Measurements from ENCODE around the gene SLC35D1.
"Not testable (repeated sequence)": the region's sequence is repeated elsewhere in the genome, so short reads cannot be mapped to it uniquely, and the experiment has no call there.

SLC35D1 gene

DNA sequence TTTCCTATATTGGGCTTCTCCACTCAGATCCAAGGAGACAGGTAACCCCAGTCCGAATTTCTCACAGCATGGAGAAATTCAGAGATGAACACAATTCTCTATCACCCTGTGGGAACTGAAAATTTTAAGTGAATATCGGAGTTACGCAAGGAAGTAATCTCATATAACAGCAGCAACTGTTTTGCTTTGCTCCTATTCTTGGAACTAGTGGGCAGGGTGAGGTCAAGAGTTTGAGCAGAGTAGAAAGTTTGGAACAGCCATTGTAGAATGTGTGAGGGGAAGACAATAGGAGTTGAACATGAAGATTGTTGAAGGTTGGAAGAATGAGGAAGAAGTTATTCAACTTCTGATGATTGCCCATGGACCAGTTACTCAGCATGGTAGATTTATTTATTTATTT, 24.3 kb upstream of the SLC35D1 start:
- Histone ChIP-seq H4K20me1 (no peaks in the 10 kb centered on the region), H3K9me3 (replicated peaks in 1 of 11) (peaks cover 0 to 14% (median 8%) of the 10 kb centered on the region in 11 experiments; a peak in 14 of 22 replicates), H3K9ac (no peak overlapping the region)

DNA sequence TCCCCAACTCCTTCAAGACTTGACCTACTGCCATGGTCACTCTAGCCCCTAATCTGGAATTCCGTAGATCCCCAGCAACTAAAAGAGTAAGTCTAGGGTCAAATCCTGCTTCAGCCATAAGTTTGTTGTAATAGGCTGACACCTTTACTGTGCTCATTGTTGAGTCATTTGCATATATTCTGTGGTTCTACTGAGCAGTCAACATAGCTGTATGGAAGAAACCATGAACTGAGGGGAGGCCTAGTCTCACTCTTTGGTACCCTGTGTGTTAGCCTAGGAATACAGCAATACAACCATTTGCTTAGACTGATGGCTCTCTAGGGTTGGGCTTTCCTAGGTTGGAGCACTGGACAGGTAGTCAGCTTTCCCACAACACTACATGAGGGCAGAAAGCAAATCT, 23.6 kb upstream of the SLC35D1 start:
- TF ChIP-seq Cebpa-rat (IDR thresholded peaks at IDR 0.05) = no peak
- H3K4me1 ChIP-seq = peaks cover 0 to 2% (median 0%) of the 10 kb centered on the region in 10 experiments; a peak in 1 of 20 replicates
- H3K9me3 ChIP-seq (replicated peaks in 1 of 11) = peaks cover 2 to 21% (median 13%) of the 10 kb centered on the region in 11 experiments; a peak in 16 of 22 replicates
- no peak overlapping the region for H3K4me3 ChIP-seq
- H3K4me2 ChIP-seq = no peak overlapping the region
- no peaks in the 10 kb centered on the region for H3K27me3 ChIP-seq
- H3K27ac ChIP-seq = no peak overlapping the region
- H3K9ac ChIP-seq = no peak overlapping the region
- no peaks in the 10 kb centered on the region for H3K36me3 ChIP-seq
- H4K20me1 ChIP-seq = no peaks in the 10 kb centered on the region

More for the DNA sequence above, 24.3 kb upstream of the SLC35D1 start:
- no peak overlapping the region for H3K27ac ChIP-seq
- H3K4me1 ChIP-seq = peaks cover 0 to 2% (median 0%) of the 10 kb centered on the region in 10 experiments; a peak in 1 of 20 replicates
- no peaks in the 10 kb centered on the region for H3K36me3 ChIP-seq
- no peak for TF ChIP-seq Cebpa-rat (IDR thresholded peaks at IDR 0.05)
- no peak overlapping the region for H3K4me2 ChIP-seq
- no peak overlapping the region for H3K4me3 ChIP-seq
- no peaks in the 10 kb centered on the region for H3K27me3 ChIP-seq

DNA sequence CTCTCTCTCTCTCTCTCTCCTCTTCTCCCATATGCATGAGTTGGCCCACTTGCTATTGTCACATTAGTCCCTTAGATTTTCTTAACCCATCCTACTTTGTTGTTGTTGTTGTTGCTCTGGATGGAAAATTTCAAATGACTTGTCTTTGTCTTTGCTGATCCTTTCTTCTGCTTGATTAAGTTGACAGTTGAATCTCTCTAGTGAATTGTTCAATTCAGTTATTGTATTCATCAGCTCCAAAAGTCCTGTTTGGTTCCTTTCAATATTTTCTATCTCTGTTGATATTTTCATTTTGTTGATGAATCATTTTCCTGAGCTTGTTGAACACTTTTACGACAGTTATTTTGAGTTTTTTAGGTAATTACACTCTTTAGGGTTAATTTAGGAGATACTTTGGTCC, 18.8 kb upstream of the SLC35D1 start:
- Histone ChIP-seq H3K4me3 (no peak overlapping the region), H3K9me3 (replicated peaks in 1 of 11) (peaks cover 28 to 50% (median 42%) of the 10 kb centered on the region in 11 experiments), H4K20me1 (no peaks in the 10 kb centered on the region), H3K36me3 (peaks cover 0 to 3% (median 0%) of the 10 kb centered on the region in 11 experiments; a peak in 1 of 22 replicates), H3K4me2 (no peak overlapping the region), H3K27ac (no peak overlapping the region), H3K27me3 (no peaks in the 10 kb centered on the region), H3K4me1 (peaks cover 0 to 2% (median 0%) of the 10 kb centered on the region in 10 experiments; a peak in 1 of 20 replicates), H3K9ac (no peak overlapping the region)
- TF ChIP-seq Cebpa-rat (IDR thresholded peaks at IDR 0.05) = no peak

DNA sequence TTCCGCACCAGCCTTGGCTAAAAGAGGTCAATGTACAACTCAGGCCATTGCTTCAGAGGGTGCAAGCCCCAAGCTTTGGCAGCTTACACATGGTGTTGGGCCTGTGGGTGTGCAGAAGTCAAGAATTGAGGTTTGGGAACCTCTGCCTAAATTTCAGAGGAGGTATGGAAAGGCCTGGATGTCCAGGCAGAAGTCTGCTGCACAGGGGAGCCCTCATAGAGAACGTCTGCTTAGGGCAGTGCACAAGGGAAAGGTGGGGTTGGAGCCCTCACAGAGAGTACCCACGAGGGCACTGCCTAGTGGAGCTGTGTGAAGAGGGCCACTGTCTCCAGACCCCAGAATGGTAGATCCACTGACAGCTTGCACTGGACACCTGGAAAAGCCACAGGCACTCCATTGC, 13.7 kb upstream of the SLC35D1 start:
- H4K20me1 ChIP-seq, H3K27ac ChIP-seq, H3K4me3 ChIP-seq, H3K36me3 ChIP-seq, H3K27me3 ChIP-seq, H3K9ac ChIP-seq, H3K4me2 ChIP-seq, H3K4me1 ChIP-seq: not testable (repeated sequence)
- peaks cover 35 to 52% (median 46%) of the 10 kb centered on the region in 11 experiments for H3K9me3 ChIP-seq (replicated peaks in 1 of 11)

DNA sequence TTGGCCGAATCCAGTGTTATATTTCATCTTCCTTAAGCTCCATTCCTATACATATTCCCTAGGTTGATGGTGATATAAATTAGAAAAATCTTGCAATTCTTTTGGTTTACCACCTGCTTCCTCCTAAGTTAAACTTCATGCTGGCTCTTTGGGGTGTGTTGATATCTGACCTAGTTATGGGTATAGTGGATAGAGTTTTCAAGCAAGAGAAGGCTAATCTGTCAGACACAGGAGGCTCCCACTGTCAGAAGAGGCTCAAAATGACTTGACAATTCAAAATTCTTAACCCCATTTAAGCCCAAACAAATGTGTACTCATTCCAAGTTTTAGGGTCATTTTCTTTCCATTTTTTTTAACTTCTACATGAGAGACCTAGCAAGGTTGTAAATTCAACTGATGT, 8.5 kb upstream of the SLC35D1 start:
- Histone ChIP-seq H3K9me3 (replicated peaks in 1 of 11) (peaks cover 10 to 13% (median 12%) of the 10 kb centered on the region in 11 experiments), H3K9ac (no peak overlapping the region), H3K4me1 (no peaks in the 10 kb centered on the region), H3K27me3 (no peaks in the 10 kb centered on the region), H3K4me3 (no peak overlapping the region), H3K27ac (no peak overlapping the region), H3K4me2 (no peak overlapping the region), H3K36me3 (no peaks in the 10 kb centered on the region), H4K20me1 (no peaks in the 10 kb centered on the region)
- TF ChIP-seq Cebpa-rat (IDR thresholded peaks at IDR 0.05) = no peak

DNA sequence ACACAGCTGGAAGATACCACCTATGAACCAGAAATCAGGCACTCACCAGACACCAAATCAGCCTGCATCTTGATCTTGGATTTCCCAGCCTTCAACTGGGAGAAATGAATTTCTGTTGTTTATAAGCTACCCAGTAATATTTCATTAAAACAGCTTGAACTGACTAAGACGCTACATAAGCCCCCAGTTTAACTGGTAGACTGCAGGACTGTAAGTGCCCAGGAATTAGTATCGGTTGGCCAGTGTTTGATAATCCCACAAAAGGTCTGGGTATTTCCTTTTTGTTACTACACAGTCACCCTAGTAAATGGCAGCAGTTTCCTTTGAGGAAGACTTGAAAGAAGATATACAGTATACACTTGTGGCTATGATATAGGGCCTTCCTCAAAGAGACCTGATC, 7.3 kb upstream of the SLC35D1 start:
- Histone ChIP-seq H4K20me1 (no peaks in the 10 kb centered on the region), H3K27ac (no peak overlapping the region)

DNA sequence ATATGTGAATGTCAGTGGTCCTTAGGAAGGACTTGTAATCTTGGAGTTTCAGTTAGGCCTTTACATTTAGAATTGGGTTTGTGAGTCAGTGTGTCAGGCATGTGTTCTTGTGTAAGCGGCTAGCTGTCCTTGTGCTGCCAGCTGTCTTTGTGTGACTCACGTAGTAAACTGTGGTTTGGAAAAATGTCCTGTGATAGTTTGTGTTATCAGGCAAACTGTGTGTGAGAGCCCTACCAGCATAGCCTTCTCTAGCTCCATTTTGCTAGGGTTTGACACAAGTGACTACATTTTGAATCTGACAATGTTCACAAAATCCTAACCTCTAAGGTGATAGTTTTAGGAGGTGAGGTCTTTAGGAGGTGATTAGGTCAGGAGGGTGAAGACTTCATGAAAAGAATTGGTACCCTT, 6.9 kb upstream of the SLC35D1 start:
- no peaks in the 10 kb centered on the region for H3K9me3 ChIP-seq (replicated peaks in 1 of 11)

More for the DNA sequence above, 7.3 kb upstream of the SLC35D1 start:
- Histone ChIP-seq H3K36me3 (no peaks in the 10 kb centered on the region), H3K9me3 (replicated peaks in 1 of 11) (peaks cover 0 to 1% (median under 1%) of the 10 kb centered on the region in 11 experiments; a peak in 9 of 22 replicates), H3K4me3 (no peak overlapping the region), H3K4me1 (no peaks in the 10 kb centered on the region), H3K4me2 (no peak overlapping the region), H3K27me3 (no peaks in the 10 kb centered on the region), H3K9ac (no peak overlapping the region)
- no peak for TF ChIP-seq Cebpa-rat (IDR thresholded peaks at IDR 0.05)

DNA sequence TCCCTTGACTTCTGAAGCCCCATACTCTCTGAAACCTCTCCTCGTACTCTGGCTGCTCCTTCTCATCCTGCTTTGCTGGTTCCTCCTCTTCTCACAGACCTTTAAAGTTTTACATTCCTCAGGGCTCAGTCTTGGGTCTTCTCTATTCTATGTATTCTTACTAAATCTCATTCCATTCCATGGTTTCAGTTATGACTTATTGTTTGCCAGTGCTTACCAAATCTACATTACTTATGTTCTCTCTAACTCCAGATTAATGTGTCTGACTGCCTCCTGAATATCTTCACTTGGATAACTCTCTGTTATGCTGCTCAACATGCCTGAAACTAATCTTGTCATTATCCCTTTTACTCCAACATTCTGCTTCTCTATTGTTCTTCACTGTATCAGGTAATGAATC, 5.4 kb upstream of the SLC35D1 start:
- H3K36me3 ChIP-seq = no peaks in the 10 kb centered on the region
- no peak for TF ChIP-seq Cebpa-rat (IDR thresholded peaks at IDR 0.05)
- H3K27ac ChIP-seq = no peak overlapping the region
- no peaks in the 10 kb centered on the region for H3K27me3 ChIP-seq
- no peaks in the 10 kb centered on the region for H3K9me3 ChIP-seq (replicated peaks in 1 of 11)
- H3K4me2 ChIP-seq = no peak overlapping the region
- no peak overlapping the region for H3K9ac ChIP-seq
- H3K4me3 ChIP-seq = no peak overlapping the region
- no peaks in the 10 kb centered on the region for H4K20me1 ChIP-seq
- H3K4me1 ChIP-seq = peaks cover 0 to 5% (median 4%) of the 10 kb centered on the region in 10 experiments; a peak in 8 of 20 replicates

More for the DNA sequence above, 6.9 kb upstream of the SLC35D1 start:
- Histone ChIP-seq H4K20me1 (no peaks in the 10 kb centered on the region), H3K36me3 (no peaks in the 10 kb centered on the region), H3K27ac (no peak overlapping the region), H3K4me1 (no peaks in the 10 kb centered on the region), H3K9ac (no peak overlapping the region), H3K27me3 (no peaks in the 10 kb centered on the region), H3K4me3 (no peak overlapping the region), H3K4me2 (no peak overlapping the region)
- TF ChIP-seq Cebpa-rat (IDR thresholded peaks at IDR 0.05) = no peak

DNA sequence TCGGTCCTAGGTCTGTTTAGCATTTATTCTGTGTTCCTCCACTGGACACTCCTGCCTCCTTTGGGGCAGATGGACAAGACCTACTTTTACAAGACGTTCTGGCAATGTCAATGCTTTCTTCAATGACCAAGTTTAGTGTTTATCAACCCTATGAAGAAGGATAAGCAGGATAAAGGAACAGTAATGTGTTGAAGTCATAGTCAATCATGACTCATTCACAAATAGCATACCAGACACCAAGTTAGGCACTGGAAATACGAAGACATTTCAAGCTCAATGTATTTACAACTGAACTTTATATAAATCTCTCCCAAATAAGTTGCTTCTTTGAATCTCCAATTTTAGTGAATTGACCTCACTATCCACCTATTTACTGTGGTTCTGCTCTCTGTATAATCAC, 4.8 kb upstream of the SLC35D1 start:
- TF ChIP-seq Cebpa-rat (IDR thresholded peaks at IDR 0.05) = no peak

DNA sequence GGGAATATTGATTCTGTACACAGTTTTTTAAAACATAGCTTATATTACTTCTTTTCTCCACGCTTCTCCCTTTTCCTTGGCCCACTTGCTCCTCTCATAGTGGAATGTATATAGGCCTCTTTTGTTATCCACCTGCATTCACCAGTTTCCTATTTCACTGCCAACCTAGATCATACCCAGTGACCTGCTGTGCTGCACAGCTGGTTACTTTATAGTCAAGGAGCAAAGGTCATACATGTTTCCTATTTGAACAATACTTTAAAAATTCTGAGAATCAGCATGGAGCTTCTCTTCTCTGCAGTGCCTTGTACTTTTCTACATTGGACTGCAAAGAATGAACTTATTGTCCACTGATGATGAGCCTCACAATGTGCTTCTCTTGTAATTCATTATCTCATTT, 4.3 kb upstream of the SLC35D1 start:
- Histone ChIP-seq H3K36me3 (no peaks in the 10 kb centered on the region), H3K27ac (no peak overlapping the region), H3K4me1 (peaks cover 0 to 6% (median 5%) of the 10 kb centered on the region in 10 experiments; a peak in 8 of 20 replicates), H3K4me2 (no peak overlapping the region), H3K27me3 (no peaks in the 10 kb centered on the region), H3K9me3 (replicated peaks in 1 of 11) (no peaks in the 10 kb centered on the region), H3K9ac (no peak overlapping the region), H3K4me3 (no peak overlapping the region), H4K20me1 (no peaks in the 10 kb centered on the region; a peak in 1 of 22 replicates)
- no peak for TF ChIP-seq Cebpa-rat (IDR thresholded peaks at IDR 0.05)

More for the DNA sequence above, 4.8 kb upstream of the SLC35D1 start:
- H3K4me2 ChIP-seq = no peak overlapping the region
- no peaks in the 10 kb centered on the region for H4K20me1 ChIP-seq
- H3K27me3 ChIP-seq = no peaks in the 10 kb centered on the region
- H3K9ac ChIP-seq = no peak overlapping the region
- H3K36me3 ChIP-seq = no peaks in the 10 kb centered on the region
- H3K9me3 ChIP-seq (replicated peaks in 1 of 11) = no peaks in the 10 kb centered on the region
- H3K27ac ChIP-seq = no peak overlapping the region
- no peak overlapping the region for H3K4me3 ChIP-seq
- peaks cover 0 to 6% (median 5%) of the 10 kb centered on the region in 10 experiments; a peak in 8 of 20 replicates for H3K4me1 ChIP-seq
